ENCODE measurements around the gene ARPC1B.

GRCh38 chr7:99406557-99406956, 32.0 kb downstream of the ARPC1B start:
- no peak for TF ChIP-seq CTCF (IDR thresholded peaks at IDR 0.05)
- TF ChIP-seq POLR2A (IDR thresholded peaks at IDR 0.05): no peak

Measured in thyroid gland (tissue), 4 donors.